Smooth muscle cell (in vitro differentiated cells): ENCODE results near the gene SNRPB2. TPM values are rescaled to one million over a fixed set of nuclear protein-coding genes. Genes with fewer than 3 reads are reported as not detected.

Experiments used
- DNase-seq: peaks from one replicate; lab custom pipeline; 2025; ENCODE audit not compliant: unreplicated experiment; lab: John Stamatoyannopoulos, UW
- H2AFZ ChIP-seq: fragments of 200-600 bp; sonication (generic); 2 replicates; pipeline ENCODE4 v1.6.0; 2016; ENCODE audit warnings: antibody characterized with exemption, low read depth, mild to moderate bottlenecking
- H3F3A ChIP-seq: fragments of 200-600 bp; sonication (generic); 2 replicates; pipeline ENCODE4 v1.6.0; 2017; ENCODE audit warnings: antibody characterized with exemption, low read depth
- H3K27ac ChIP-seq: fragments of 200-600 bp; sonication (generic); 2 replicates; pipeline ENCODE4 v1.5.1; 2016; ENCODE audit warnings: low read depth, mild to moderate bottlenecking
- H3K27me3 ChIP-seq: fragments of 200-600 bp; sonication (generic); 2 replicates; pipeline ENCODE4 v1.6.1; 2016; ENCODE audit warnings: low read depth, mild to moderate bottlenecking
- H3K36me3 ChIP-seq: fragments of 200-600 bp; sonication (generic); 2 replicates; pipeline ENCODE4 v1.5.1; 2016; ENCODE audit warnings: low read depth
- H3K4me1 ChIP-seq: fragments of 200-600 bp; sonication (generic); 2 replicates; pipeline ENCODE4 v1.5.1; 2016; ENCODE audit warnings: low read depth
- H3K4me2 ChIP-seq: fragments of 200-600 bp; sonication (generic); 2 replicates; pipeline ENCODE4 v1.6.0; 2016; ENCODE audit warnings: mild to moderate bottlenecking
- H3K4me3 ChIP-seq: fragments of 200-600 bp; sonication (generic); 2 replicates; pipeline ENCODE4 v1.5.1; 2016; ENCODE audit warnings: mild to moderate bottlenecking
- H3K79me2 ChIP-seq: fragments of 200-600 bp; sonication (generic); 2 replicates; pipeline ENCODE4 v1.6.0; 2016; ENCODE audit warnings: low read depth, mild to moderate bottlenecking
- H3K9ac ChIP-seq: fragments of 200-600 bp; sonication (generic); 2 replicates; pipeline ENCODE4 v1.6.0; 2016; ENCODE audit warnings: low read depth
- H3K9me3 ChIP-seq: fragments of 200-600 bp; sonication (generic); replicated peaks from 2 replicates; pipeline ENCODE4 v1.5.1; 2016; ENCODE audit warnings: low read depth
- H4K20me1 ChIP-seq: fragments of 200-600 bp; sonication (generic); 2 replicates; pipeline ENCODE4 v1.6.0; 2016; ENCODE audit warnings: low read depth
- WGBS: methylation state at CpG from one replicate; pipeline ENCODE4 v1.1.7; 2016; ENCODE audit warnings: low lambda C conversion rate; 5-methylcytosine and 5-hydroxymethylcytosine counted together
- polyA plus RNA-seq: library from polyadenylated mRNA; unstranded; fragments of >200 nt; fragmentation: Nextera tagmentation; extraction: Ambion mirVana; gene quantifications from 2 replicates; pipeline ENCODE4 v1.2.1, GENCODE V29; 2016
- total RNA-seq: library from RNA; depleted of rRNA; stranded (reverse); fragments of >200 nt; gene quantifications from 2 replicates; pipeline ENCODE4 v1.2.3, GENCODE V29; 2014
- TF ChIP-seq, protein P1 (sequence below): fragments of 200-600 bp; sonication (generic); IDR thresholded peaks from 2 replicates; pipeline ENCODE4 v1.5.1; 2017; ENCODE audit warnings: borderline replicate concordance, mild to moderate bottlenecking, antibody characterized with exemption; ENCODE audit not compliant: insufficient read depth, poor library complexity, severe bottlenecking

Gene SNRPB2
- total and polyA plus RNA-seq, 2 experiments from 2014 or later, result 87.6 to 105 TPM

DNA sequence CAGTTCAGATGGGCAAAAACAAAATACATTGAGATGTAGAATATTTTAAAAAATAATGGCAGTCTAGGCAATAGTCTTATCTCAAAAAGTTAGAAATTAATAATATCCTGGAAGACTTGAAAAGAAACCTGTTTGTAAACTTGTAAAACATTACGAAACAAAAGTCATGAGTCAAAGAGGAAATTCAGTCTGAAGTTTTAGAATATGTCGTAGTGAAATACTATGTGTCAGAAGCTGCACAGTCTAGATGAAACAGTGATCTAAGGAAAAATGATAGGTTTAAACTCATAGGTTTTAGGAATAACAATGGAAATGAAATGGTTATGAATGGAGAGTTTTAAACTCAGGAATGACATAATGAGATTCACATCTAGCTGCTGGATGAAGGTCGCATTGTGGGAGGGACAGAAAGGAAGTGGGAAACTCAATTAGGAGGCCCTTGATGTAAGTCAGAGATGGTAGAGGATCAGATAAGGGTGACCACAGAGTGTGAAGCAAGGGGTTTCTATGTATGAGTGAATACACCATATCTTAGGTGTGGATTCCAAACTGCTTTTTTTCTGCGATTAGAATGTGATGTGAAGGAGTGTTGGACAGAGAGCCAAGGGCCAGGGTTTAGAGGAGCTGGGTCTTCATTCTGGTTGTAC, 2.8 kb downstream of the SNRPB2 start:
- H3K36me3 ChIP-seq, result peaks cover 14% of the 10 kb centered on the region
- peaks cover 10% of the 10 kb centered on the region for H3K4me1 ChIP-seq
- H3K9me3 ChIP-seq, result no peaks in the 10 kb centered on the region
- TF ChIP-seq, protein P1, sequence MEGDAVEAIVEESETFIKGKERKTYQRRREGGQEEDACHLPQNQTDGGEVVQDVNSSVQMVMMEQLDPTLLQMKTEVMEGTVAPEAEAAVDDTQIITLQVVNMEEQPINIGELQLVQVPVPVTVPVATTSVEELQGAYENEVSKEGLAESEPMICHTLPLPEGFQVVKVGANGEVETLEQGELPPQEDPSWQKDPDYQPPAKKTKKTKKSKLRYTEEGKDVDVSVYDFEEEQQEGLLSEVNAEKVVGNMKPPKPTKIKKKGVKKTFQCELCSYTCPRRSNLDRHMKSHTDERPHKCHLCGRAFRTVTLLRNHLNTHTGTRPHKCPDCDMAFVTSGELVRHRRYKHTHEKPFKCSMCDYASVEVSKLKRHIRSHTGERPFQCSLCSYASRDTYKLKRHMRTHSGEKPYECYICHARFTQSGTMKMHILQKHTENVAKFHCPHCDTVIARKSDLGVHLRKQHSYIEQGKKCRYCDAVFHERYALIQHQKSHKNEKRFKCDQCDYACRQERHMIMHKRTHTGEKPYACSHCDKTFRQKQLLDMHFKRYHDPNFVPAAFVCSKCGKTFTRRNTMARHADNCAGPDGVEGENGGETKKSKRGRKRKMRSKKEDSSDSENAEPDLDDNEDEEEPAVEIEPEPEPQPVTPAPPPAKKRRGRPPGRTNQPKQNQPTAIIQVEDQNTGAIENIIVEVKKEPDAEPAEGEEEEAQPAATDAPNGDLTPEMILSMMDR, result no peak
- no peak overlapping the region for H3K27ac ChIP-seq
- no peak overlapping the region for H3K4me3 ChIP-seq
- H3F3A ChIP-seq, result no peaks in the 10 kb centered on the region
- H2AFZ ChIP-seq, result no peak overlapping the region
- WGBS, result 76% methylated on average over 4 of the region's 4 CpGs
- H3K79me2 ChIP-seq, result peaks cover 38% of the 10 kb centered on the region
- H3K4me2 ChIP-seq, result no peak overlapping the region
- H3K27me3 ChIP-seq, result peaks cover 9% of the 10 kb centered on the region
- peaks cover 20% of the 10 kb centered on the region for H4K20me1 ChIP-seq
- no peak overlapping the region for H3K9ac ChIP-seq
- DNase-seq, result no peak

DNA sequence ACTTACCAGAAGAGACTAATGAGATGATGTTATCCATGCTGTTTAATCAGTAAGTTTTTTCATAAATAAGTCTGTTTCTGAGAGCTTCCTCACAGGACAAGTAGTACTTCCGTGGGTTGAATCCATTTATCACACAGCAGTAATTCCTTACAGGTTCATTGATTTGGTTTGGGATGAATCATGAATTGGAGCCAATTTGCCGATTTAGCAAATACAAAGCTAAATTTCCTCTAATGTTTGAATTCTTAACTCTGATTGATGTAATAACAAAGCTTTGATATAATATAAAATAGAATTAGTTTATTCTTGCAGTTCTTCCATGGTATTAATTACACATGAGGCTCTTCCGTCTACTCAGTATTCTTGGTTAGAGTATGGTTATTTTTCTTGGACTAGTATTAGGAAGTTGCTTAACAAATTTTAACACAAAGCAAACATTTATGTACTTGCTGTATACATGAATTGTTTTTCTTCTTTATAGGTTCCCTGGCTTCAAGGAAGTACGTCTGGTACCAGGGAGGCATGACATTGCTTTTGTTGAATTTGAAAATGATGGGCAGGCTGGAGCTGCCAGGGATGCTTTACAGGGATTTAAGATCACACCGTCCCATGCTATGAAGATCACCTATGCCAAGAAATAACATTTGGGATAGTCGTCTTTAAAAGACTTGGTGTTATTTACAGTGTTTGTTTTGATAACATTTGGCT, 10.7 kb downstream of the SNRPB2 start:
- H4K20me1 ChIP-seq, result peaks cover 21% of the 10 kb centered on the region
- no peak overlapping the region for H3K4me2 ChIP-seq
- no peaks in the 10 kb centered on the region for H3K79me2 ChIP-seq
- H3K27ac ChIP-seq, result no peak overlapping the region
- no peak for DNase-seq
- no peaks in the 10 kb centered on the region for H3F3A ChIP-seq
- no peaks in the 10 kb centered on the region for H3K9me3 ChIP-seq
- H3K4me1 ChIP-seq, result no peaks in the 10 kb centered on the region
- H3K36me3 ChIP-seq, result peaks cover 7% of the 10 kb centered on the region
- TF ChIP-seq, protein P1, result no peak
- H3K9ac ChIP-seq, result no peak overlapping the region
- WGBS, result 99% methylated on average over 6 of the region's 6 CpGs
- H2AFZ ChIP-seq, result no peak overlapping the region
- H3K27me3 ChIP-seq, result no peaks in the 10 kb centered on the region
- H3K4me3 ChIP-seq, result no peak overlapping the region

DNA sequence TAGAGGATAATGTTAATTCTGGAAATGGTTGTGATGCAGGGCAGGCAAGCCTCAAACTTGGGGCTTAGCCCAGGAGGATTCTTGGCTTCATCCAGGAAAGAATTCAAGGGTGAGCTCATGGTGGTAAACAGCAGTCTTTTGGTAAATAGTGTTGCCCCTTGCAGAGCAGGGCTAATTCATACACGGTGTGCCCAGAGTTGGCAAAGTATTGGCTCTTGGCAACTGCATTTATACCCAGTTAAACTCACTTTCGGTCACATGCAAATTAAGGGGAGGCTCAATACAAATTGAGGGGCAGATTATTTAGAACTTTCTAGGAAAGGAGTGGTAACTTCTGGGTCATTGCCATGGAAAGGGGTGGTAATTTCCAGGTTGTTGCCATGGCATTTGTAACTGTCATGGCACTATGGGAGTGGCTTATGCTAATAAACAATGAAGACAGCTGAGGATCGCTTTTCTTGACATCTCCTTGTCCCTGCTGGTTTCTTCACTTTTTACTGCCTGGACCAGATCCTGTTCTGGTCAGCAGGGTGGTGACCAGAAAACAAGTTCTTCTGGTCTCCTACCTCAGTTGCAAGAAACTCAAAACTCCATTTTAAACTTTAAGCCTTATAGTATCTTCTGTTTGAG, 14.5 kb downstream of the SNRPB2 start:
- TF ChIP-seq, protein P1, result no peak
- Histone ChIP-seq H3K27ac (no peak overlapping the region), H3K79me2 (no peaks in the 10 kb centered on the region), H3K4me1 (no peaks in the 10 kb centered on the region), H3K27me3 (no peaks in the 10 kb centered on the region), H3K4me2 (no peak overlapping the region), H3K4me3 (no peak overlapping the region), H3K36me3 (no peaks in the 10 kb centered on the region), H2AFZ (no peak overlapping the region), H3K9ac (no peak overlapping the region), H3K9me3 (no peaks in the 10 kb centered on the region), H3F3A (no peaks in the 10 kb centered on the region), H4K20me1 (no peaks in the 10 kb centered on the region)
- no peak for DNase-seq
- WGBS, result 88% methylated on average over 3 of the region's 3 CpGs
